Small intestine (tissue), 16 donors: ENCODE measurements around the gene SRPK1. TPM values are rescaled to one million over a fixed set of nuclear protein-coding genes. Genes with fewer than 3 reads are reported as not detected.

Source experiments
- DNase-seq, 2 donors: peaks; one replicate each; pipeline versions ENCODE4 v3.0.0 to v3.0.0-alpha.2; 2013
- FAIRE-seq: peaks from 2 replicates; lab custom pipeline; 2012; peaks lifted over from hg19 to GRCh38; lab: Jason Lieb, UNC
- H3K27ac ChIP-seq, 3 donors: one replicate each; pipeline ENCODE4 v1.5.1; 2013; ENCODE audit warnings: low read length in 2 of 3, mild to moderate bottlenecking in 2 of 3, control low read depth in 1 of 3, inconsistent platforms in 1 of 3, low read depth in 1 of 3, moderate library complexity in 1 of 3
- H3K27me3 ChIP-seq, 3 donors: one replicate each; pipeline ENCODE4 v1.6.1; 2013; ENCODE audit warnings: low read length in 3 of 3, inconsistent platforms in 1 of 3; ENCODE audit not compliant: control insufficient read depth in 3 of 3, insufficient read depth in 3 of 3
- H3K36me3 ChIP-seq, 3 donors: one replicate each; pipeline ENCODE4 v1.6.1; 2013; ENCODE audit warnings: low read length in 3 of 3, inconsistent platforms in 1 of 3, low read depth in 1 of 3, mild to moderate bottlenecking in 1 of 3, moderate library complexity in 1 of 3; ENCODE audit not compliant: control insufficient read depth in 3 of 3, insufficient read depth in 2 of 3
- H3K4me1 ChIP-seq, 3 donors: one replicate each; pipeline ENCODE4 v1.6.1; 2013; ENCODE audit warnings: low read length in 2 of 3, inconsistent platforms in 1 of 3, low read depth in 1 of 3, mild to moderate bottlenecking in 1 of 3, moderate library complexity in 1 of 3; ENCODE audit not compliant: control insufficient read depth in 3 of 3, insufficient read depth in 2 of 3
- H3K4me3 ChIP-seq, 3 donors: one replicate each; pipeline ENCODE4 v1.5.1; 2013; ENCODE audit warnings: low read length in 3 of 3, control low read depth in 1 of 3, inconsistent platforms in 1 of 3, low read depth in 1 of 3, mild to moderate bottlenecking in 1 of 3, moderate library complexity in 1 of 3
- H3K9me3 ChIP-seq, 2 donors: one replicate each; pipeline ENCODE4 v1.6.1; 2013; ENCODE audit warnings: low read depth in 1 of 2, low read length in 1 of 2; ENCODE audit not compliant: control insufficient read depth in 2 of 2, insufficient read depth in 1 of 2
- WGBS, 3 donors: extraction: QIAGEN DNeasy Blood & Tissue Kit; methylation state at CpG; one replicate each; pipeline ENCODE4 v1.1.7; 2013; 5-methylcytosine and 5-hydroxymethylcytosine counted together
- long read RNA-seq, 10 donors: transcript quantifications; one replicate each; lab custom pipeline, GENCODE V29; 2026
- polyA plus RNA-seq, 4 donors: library from polyadenylated mRNA; stranded (reverse) in 3 of 4; unstranded in 1 of 4; fragments of 200-250 nt in 3 of 4; fragments of 120-200 nt in 1 of 4; gene quantifications; one replicate each; pipeline versions ENCODE4 v1.2.1 to v1.2.3, GENCODE V29; 2013
- donor health status: healthy with polysubstance abuse.
- donor health status: control.
- donor health status: control.
- donor health status: Bipolar disorder and iron deficiency.
- donor health status: healthy.

Gene SRPK1
- 10 to 100 TPM; 14.9 to 48.0 (median 30.6) TPM for polyA plus RNA-seq
- long read RNA-seq, donor 1, full-length matches to known transcripts, result 4 of 38 reads
- long read RNA-seq, donor 1, partial matches to known transcripts, result 34 of 38 reads
- long read RNA-seq, donor 1, other reads (novel, unspliced or antisense), result 0 of 38 reads
- long read RNA-seq, donor 2, result 0 reads
- long read RNA-seq, donor 3, partial matches to known transcripts, result 10 of 10 reads
- long read RNA-seq, donor 3, other reads (novel, unspliced or antisense), result 0 of 10 reads
- long read RNA-seq, donor 4, result 0 reads
- long read RNA-seq, donor 5, result 0 reads
- long read RNA-seq, donor 6, full-length matches to known transcripts, result 2 of 7 reads
- long read RNA-seq, donor 6, partial matches to known transcripts, result 5 of 7 reads
- long read RNA-seq, donor 6, other reads (novel, unspliced or antisense), result 0 of 7 reads
- long read RNA-seq, donor 7, partial matches to known transcripts, result 5 of 5 reads
- long read RNA-seq, donor 7, other reads (novel, unspliced or antisense), result 0 of 5 reads
- long read RNA-seq, donor 8, result 0 reads
- long read RNA-seq, donor 9, result 0 reads
- long read RNA-seq, donor 10, full-length matches to known transcripts, result 1 of 15 reads
- long read RNA-seq, donor 10, partial matches to known transcripts, result 14 of 15 reads
- long read RNA-seq, donor 10, other reads (novel, unspliced or antisense), result 0 of 15 reads

DNA sequence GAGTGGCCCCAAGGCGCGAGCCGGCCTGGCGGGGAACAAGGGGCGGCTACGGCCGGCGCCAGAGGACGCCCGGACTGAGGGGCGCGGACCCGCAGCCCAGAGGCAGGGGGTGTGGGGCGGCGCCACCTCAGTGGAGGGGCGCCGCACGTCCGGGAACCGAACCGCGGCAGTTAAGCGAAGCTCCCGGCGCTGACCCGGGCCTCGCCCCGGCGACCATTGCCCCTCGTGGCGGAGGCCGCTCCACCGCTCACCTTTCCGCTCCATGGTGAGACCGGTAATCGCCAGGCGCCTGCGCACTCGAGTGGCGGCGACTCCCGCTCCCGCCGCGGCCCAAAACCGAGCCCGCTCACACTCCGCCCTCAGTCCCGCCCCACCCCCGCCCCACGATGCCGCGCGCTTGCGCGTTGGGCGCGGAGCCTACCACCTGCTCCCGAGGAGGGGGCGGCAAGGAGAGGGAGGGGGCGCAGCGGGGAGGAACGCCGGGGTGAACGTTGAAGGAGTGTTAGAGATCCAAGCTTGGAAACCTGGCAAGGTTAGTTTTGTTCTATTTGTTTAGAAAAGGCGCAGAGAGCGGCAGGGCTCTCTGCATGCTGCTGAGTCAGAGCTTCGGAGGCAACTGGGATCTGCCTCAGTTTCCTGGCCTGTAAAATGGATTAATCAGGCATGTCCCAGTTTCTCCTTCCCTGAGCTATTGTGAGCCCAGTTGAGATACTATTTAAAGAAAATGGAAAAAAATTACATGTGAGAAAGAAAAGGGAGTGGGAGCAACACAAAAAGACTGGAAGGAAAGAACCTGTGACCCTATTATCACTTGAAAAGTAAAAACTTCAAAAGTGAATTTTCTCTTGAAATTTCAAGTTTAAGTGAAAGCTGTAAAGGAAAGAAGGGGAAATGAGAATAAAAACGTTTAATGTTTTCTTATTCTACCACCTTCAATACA is at the start of gene SRPK1:
SRPK1 (minus strand) TSS at position 306 of the 940 bp plus-strand sequence; CDS start at position 264, 42 bp downstream.
- WGBS, 3 donors, result 1 to 2% (median 1%) methylated on average over 39 to 69 of the region's 69 CpGs
- peak within 1 kb of the TSS; percentile 58 to 90 (median 84) for H3K4me3 ChIP-seq
- H3K27me3 ChIP-seq, result no peaks in the 10 kb centered on the region
- no peaks in the 10 kb centered on the region for H3K36me3 ChIP-seq
- peaks cover 0 to 7% (median 3%) of the 10 kb centered on the region in 3 donors for H3K4me1 ChIP-seq
- FAIRE-seq (no peak), DNase-seq (peak; percentile 90 to 96)
- no peaks in the 10 kb centered on the region for H3K9me3 ChIP-seq
- peak within 1 kb of the TSS; percentile 83 to 94 (median 90) for H3K27ac ChIP-seq

DNA sequence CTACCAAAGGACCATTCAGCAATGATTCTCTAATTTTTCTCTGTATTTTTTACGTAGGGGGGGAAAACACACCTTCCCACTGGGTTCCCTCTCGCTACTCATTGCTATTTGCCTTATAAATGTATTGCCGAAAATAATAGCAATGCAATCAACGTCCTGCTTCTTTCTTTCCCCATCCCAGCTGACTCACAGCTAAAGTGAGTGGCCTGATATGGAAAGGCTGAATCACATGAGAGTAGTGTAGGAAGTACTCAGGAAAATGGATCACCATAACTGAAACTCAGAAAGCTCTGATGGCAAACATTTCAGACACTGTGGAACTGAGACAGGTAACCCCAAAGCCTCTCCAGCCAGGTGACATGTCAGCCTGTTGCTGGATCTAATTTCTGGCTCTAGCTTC is 49.3 kb upstream of the SRPK1 start:
- H3K9me3 ChIP-seq, result no peaks in the 10 kb centered on the region
- no peak overlapping the region for H3K27ac ChIP-seq
- no peaks in the 10 kb centered on the region for H3K27me3 ChIP-seq
- no peaks in the 10 kb centered on the region for H3K36me3 ChIP-seq
- 83 to 84% (median 84%) methylated on average over 4 of the region's 4 CpGs for WGBS, 3 donors
- no peak for FAIRE-seq
- no peak overlapping the region for H3K4me3 ChIP-seq
- no peak for DNase-seq
- H3K4me1 ChIP-seq, result peaks cover 4 to 18% (median 5%) of the 10 kb centered on the region in 3 donors

DNA sequence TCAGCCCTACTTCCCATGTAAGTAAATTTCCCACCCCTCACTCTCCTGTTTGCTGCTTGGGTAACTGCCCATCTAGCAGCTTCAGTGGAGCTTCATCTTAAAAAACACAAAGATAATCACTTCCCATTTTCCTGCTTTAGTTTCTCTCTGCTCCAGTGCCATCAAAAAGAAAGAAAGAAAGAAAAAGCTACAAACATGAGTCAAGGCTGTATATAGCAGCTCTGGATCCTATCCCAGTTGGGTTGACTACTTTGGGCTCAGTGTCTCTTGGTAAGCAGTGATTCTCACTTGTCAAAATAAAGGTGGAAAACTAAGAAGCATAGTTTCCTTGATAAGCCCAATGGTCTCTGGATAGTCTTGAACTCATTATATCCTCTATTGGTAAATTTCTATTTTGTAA is 48.7 kb upstream of the SRPK1 start:
- no peak for DNase-seq

DNA sequence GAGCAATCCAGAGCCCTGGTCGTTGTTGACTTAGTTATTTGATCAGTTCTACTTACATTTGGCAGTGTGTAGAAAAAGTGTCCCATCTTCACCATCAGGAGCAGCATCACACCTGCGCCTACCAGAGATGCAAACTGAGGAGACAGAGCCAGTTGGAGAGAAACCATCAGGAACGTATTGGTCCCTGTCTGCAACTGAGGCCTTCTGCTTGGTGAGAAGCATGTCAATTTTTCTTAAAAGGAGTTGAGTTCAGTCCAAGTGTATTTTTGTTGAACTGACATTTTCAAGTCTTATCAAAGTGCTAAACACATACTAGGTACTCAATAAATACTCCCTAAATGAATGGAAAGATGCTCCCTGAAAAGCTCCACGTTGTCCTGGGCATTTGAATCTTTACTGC is 47.9 kb upstream of the SRPK1 start:
- peaks cover 4 to 18% (median 5%) of the 10 kb centered on the region in 3 donors for H3K4me1 ChIP-seq
- H3K27me3 ChIP-seq, result no peaks in the 10 kb centered on the region
- H3K4me3 ChIP-seq, result no peak overlapping the region
- no peak overlapping the region for H3K27ac ChIP-seq
- H3K36me3 ChIP-seq, result no peaks in the 10 kb centered on the region
- DNase-seq, result no peak
- no peak for FAIRE-seq
- H3K9me3 ChIP-seq, result no peaks in the 10 kb centered on the region
- WGBS, 3 donors, result 87 to 91% (median 91%) methylated on average over 4 of the region's 4 CpGs

More for the DNA sequence above, 48.7 kb upstream of the SRPK1 start:
- peaks cover 4 to 18% (median 5%) of the 10 kb centered on the region in 3 donors for H3K4me1 ChIP-seq
- H3K27me3 ChIP-seq, result no peaks in the 10 kb centered on the region
- H3K27ac ChIP-seq, result no peak overlapping the region
- no peak for FAIRE-seq
- no peak overlapping the region for H3K4me3 ChIP-seq
- no peaks in the 10 kb centered on the region for H3K36me3 ChIP-seq
- H3K9me3 ChIP-seq, result no peaks in the 10 kb centered on the region

DNA sequence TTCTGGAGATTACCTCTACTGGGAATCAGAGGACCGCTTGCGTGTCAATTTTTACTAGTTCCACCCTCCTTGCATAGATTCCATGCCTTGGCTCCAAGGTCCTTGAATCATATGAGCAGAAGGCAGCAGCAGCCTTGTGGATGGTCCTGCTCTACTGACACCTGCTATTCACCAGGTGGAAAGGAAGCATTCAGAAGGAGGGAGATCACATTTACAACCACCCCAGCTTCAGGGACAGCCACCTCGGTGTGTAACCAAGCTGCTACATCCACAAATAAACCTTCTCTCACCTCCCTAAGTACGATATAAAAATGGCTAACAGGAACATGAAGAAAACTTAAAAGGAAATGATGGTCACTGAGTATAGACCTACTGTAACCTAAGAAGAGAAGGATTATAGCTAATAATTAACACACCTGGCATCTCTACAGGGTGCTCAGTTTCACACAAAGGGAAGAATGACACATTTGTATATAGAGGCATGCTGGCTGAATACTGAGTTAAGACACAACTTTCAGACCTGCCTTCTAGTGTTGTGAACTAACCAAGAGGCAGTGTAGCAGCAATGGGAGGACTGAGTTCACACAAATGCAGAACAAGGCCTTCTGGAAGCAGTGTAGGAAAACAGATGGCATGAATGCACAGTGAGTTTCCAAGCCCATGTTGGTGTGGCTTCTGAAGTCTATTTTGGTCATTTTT is 46.3 kb upstream of the SRPK1 start:
- Histone ChIP-seq H3K27ac (peak overlapping the region in 1 of 3 donors; percentile 80), H3K4me3 (no peak overlapping the region), H3K36me3 (no peaks in the 10 kb centered on the region), H3K9me3 (no peaks in the 10 kb centered on the region), H3K27me3 (no peaks in the 10 kb centered on the region), H3K4me1 (peaks cover 0 to 11% (median 2%) of the 10 kb centered on the region in 3 donors)
- no peak for FAIRE-seq
- WGBS, 3 donors, result 35 to 65% (median 51%) methylated on average over 4 of the region's 4 CpGs
- peak; percentile 32 to 66 for DNase-seq

DNA sequence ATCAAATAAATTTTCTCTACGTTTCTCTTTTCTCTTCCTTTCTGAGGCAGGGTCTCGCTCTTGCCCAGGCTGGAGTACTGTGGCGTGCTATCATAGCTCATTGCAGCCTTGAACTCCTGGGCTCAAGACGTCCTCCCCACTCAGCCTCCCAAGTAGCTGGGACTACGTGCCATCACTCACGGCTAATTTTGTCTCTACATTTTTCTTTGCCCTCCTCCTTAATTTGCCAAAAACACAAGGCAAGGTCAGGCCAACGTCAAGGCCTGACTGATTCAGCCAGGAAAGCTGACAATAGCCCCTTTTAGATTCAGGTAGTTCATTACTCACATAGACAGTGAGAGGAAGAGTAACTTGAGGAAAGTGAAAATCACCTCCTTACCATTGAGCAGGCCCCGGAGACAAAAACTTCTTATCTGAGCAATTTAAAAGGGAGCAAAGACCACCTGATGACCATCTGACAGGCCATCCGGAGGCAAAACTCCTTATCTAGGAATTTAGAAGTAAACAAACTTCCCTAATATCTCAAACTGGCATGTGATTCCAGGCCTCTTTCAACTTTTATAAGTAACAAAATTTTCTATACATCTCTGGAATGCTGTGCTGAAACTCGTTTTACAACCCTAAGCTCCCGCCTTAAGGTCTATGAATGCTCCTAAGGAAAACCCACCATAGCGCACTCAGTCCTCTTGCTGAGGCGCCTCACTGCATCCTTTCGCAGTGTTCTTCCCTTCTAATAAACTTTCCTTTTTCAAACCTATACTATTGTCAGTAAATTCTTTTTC is 42.1 kb upstream of the SRPK1 start:
- H3K36me3 ChIP-seq, result no peaks in the 10 kb centered on the region
- DNase-seq (no peak), FAIRE-seq (no peak)
- 78 to 79% (median 79%) methylated on average over 14 of the region's 14 CpGs for WGBS, 3 donors
- no peaks in the 10 kb centered on the region for H3K27me3 ChIP-seq
- peaks cover 0 to 11% (median 2%) of the 10 kb centered on the region in 3 donors for H3K4me1 ChIP-seq
- H3K4me3 ChIP-seq, result no peak overlapping the region
- no peak overlapping the region for H3K27ac ChIP-seq
- no peaks in the 10 kb centered on the region for H3K9me3 ChIP-seq

DNA sequence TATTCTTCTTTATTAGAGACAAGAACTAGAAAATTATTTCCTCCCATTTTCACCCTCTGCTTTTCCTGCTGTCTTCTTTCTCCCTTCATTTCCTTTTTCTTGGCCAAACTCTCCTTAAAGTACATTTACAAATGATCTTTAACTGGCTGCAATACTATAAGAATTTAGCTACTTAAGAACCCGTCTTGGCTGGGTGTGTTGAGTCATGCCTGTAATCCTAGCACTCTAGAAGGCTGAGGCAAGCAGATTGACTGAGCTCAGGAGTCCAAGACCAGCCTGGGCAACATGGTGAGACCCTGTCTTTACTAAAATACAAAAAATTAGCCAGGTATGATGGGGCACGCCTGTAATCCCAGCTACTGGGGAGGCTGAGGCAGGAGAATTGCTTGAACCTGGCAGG is 39.3 kb upstream of the SRPK1 start:
- H3K27ac ChIP-seq, result no peak overlapping the region
- H3K27me3 ChIP-seq, result no peaks in the 10 kb centered on the region
- H3K4me1 ChIP-seq, result peaks cover 0 to 5% (median 0%) of the 10 kb centered on the region in 3 donors
- no peaks in the 10 kb centered on the region for H3K9me3 ChIP-seq
- DNase-seq (no peak), FAIRE-seq (no peak)
- no peak overlapping the region for H3K4me3 ChIP-seq
- no peaks in the 10 kb centered on the region for H3K36me3 ChIP-seq
- WGBS, 3 donors, result 73 to 88% (median 83%) methylated on average over 2 of the region's 2 CpGs
